H1 (cell line): ENCODE results near the gene FGFBP1. TPM values are rescaled to one million over a fixed set of nuclear protein-coding genes. Genes with fewer than 3 reads are reported as not detected.
"Not testable (repeated sequence)": the region's sequence is repeated elsewhere in the genome, so short reads cannot be mapped to it uniquely, and the experiment has no call there.

ENCODE experiments used
- CTCF ChIA-PET: fragments of 300-600 bp; sonication (Branson Sonifier 250); formaldehyde crosslinking; loops from one replicate; lab custom pipeline; 2021; ENCODE audit not compliant: partially characterized antibody; lab: Charles Lee
- POLR2A ChIA-PET: fragments of 300-600 bp; sonication (Branson Sonifier 250); formaldehyde crosslinking; loops from one replicate; lab custom pipeline; 2021; ENCODE audit warnings: inconsistent platforms; ENCODE audit not compliant: partially characterized antibody; lab: Charles Lee
- DNase-seq, 2 experiments: peaks; one replicate each; pipeline versions ENCODE4 v3.0.0 to v3.0.0-alpha.2; 2010 to 2022; ENCODE audit warnings: low spot score in 2 of 2, low read depth in 1 of 2, mixed read lengths in 1 of 2
- FAIRE-seq: peaks from 2 replicates; lab custom pipeline; 2011; peaks lifted over from hg19 to GRCh38; lab: Jason Lieb, UNC
- H2AFZ ChIP-seq: 2 replicates; pipeline ENCODE4 v1.8.1; 2012; ENCODE audit warnings: low read length, inconsistent platforms
- H2AK5ac ChIP-seq: 2 replicates; pipeline ENCODE4 v1.6.1; 2013; ENCODE audit warnings: low read depth, low read length
- H2BK120ac ChIP-seq: replicated peaks from 2 replicates; pipeline ENCODE3; 2013; ENCODE audit warnings: low read depth, low read length, inconsistent platforms
- H2BK12ac ChIP-seq: 2 replicates; pipeline ENCODE4 v1.6.1; 2013; ENCODE audit warnings: low read depth, low read length
- H2BK15ac ChIP-seq: 2 replicates; pipeline ENCODE4 v1.6.1; 2013; ENCODE audit warnings: low read length
- H2BK20ac ChIP-seq: 2 replicates; pipeline ENCODE4 v1.6.1; 2013; ENCODE audit warnings: low read length
- H2BK5ac ChIP-seq: 2 replicates; pipeline ENCODE4 v1.6.1; 2013; ENCODE audit warnings: low read depth, low read length
- H3K14ac ChIP-seq: 2 replicates; pipeline ENCODE4 v1.6.1; 2013; ENCODE audit warnings: inconsistent platforms; ENCODE audit not compliant: insufficient read length
- H3K18ac ChIP-seq: 2 replicates; pipeline ENCODE4 v1.6.1; 2013; ENCODE audit warnings: low read length; ENCODE audit errors: extremely low read depth
- H3K23ac ChIP-seq: 2 replicates; pipeline ENCODE4 v1.6.1; 2013; ENCODE audit warnings: inconsistent platforms; ENCODE audit not compliant: insufficient read length
- H3K23me2 ChIP-seq: 2 replicates; pipeline ENCODE4 v1.6.1; 2013; ENCODE audit warnings: low read depth, low read length
- H3K27ac ChIP-seq: 2 replicates; pipeline ENCODE4 v1.6.1; 2011; ENCODE audit warnings: low read depth, low read length, inconsistent platforms
- H3K27me3 ChIP-seq, 4 experiments: replicated peaks in 1 of 4; 1 replicate in 1 of 4; 2 replicates in 3 of 4; pipeline versions ENCODE4 v1.6.1 to v1.8.1; 2011 to 2013; ENCODE audit warnings: low read length in 3 of 4, mild to moderate bottlenecking in 3 of 4, inconsistent platforms in 2 of 4, mixed read lengths in 2 of 4, moderate library complexity in 1 of 4; ENCODE audit not compliant: control insufficient read depth in 3 of 4, insufficient read depth in 3 of 4; ENCODE audit errors: extremely low read depth in 1 of 4
- H3K36me3 ChIP-seq, 4 experiments: 2 replicates each; pipeline versions ENCODE4 v1.6.1 to v1.8.1; 2011 to 2013; ENCODE audit warnings: mild to moderate bottlenecking in 4 of 4, low read length in 3 of 4, moderate library complexity in 2 of 4, control low read depth in 1 of 4, inconsistent platforms in 1 of 4; ENCODE audit not compliant: insufficient read depth in 4 of 4, control insufficient read depth in 2 of 4
- H3K4ac ChIP-seq: replicated peaks from 2 replicates; pipeline ENCODE3; 2013; ENCODE audit warnings: low read length, low read depth, mixed read lengths, inconsistent platforms; ENCODE audit not compliant: insufficient read length
- H3K4me1 ChIP-seq, 4 experiments: replicated peaks in 1 of 4; 1 replicate in 1 of 4; 2 replicates in 3 of 4; pipeline versions ENCODE4 v1.6.1 to v1.8.1; 2011 to 2013; ENCODE audit warnings: low read length in 3 of 4, inconsistent platforms in 2 of 4, mixed read lengths in 1 of 4; ENCODE audit not compliant: insufficient read depth in 4 of 4, control insufficient read depth in 3 of 4
- H3K4me2 ChIP-seq, 2 experiments: 2 replicates each; pipeline versions ENCODE4 v1.6.1 to v1.8.1; 2011 to 2013; ENCODE audit warnings: low read depth in 2 of 2, low read length in 2 of 2, control low read depth in 1 of 2, inconsistent platforms in 1 of 2, mild to moderate bottlenecking in 1 of 2; ENCODE audit not compliant: insufficient read depth in 1 of 2
- H3K4me3 ChIP-seq, 4 experiments: fragments of 200-600, 300-600 bp in 1 of 4; sonication (generic), shearing (Covaris generic), sonication (Bioruptor Twin) in 1 of 4; 2 replicates each; pipeline versions ENCODE4 v1.5.1 to v1.8.1; 2011 to 2016; ENCODE audit warnings: low read length in 4 of 4, low read depth in 3 of 4, control low read depth in 2 of 4, inconsistent platforms in 2 of 4, mild to moderate bottlenecking in 2 of 4, mixed read lengths in 1 of 4, moderate library complexity in 1 of 4; ENCODE audit not compliant: insufficient read depth in 2 of 4; ENCODE audit errors: extremely low read depth in 1 of 4
- H3K56ac ChIP-seq: replicated peaks from 2 replicates; pipeline ENCODE3; 2013; ENCODE audit warnings: low read depth, mild to moderate bottlenecking, mixed read lengths, low read length, inconsistent platforms; ENCODE audit not compliant: insufficient read length
- H3K79me1 ChIP-seq: 2 replicates; pipeline ENCODE4 v1.6.1; 2013; ENCODE audit warnings: low read depth, low read length, control low read depth
- H3K79me2 ChIP-seq, 2 experiments: 2 replicates each; pipeline versions ENCODE4 v1.6.1 to v1.8.1; 2012 to 2013; ENCODE audit warnings: low read length in 2 of 2, mild to moderate bottlenecking in 2 of 2, inconsistent platforms in 1 of 2; ENCODE audit not compliant: insufficient read depth in 2 of 2, control insufficient read depth in 1 of 2
- H3K9ac ChIP-seq, 4 experiments: replicated peaks in 1 of 4; 1 replicate in 1 of 4; 2 replicates in 3 of 4; pipeline versions ENCODE4 v1.6.1 to v1.8.1; 2011 to 2013; ENCODE audit warnings: low read depth in 3 of 4, low read length in 3 of 4, control low read depth in 2 of 4, mild to moderate bottlenecking in 2 of 4, moderate library complexity in 2 of 4, inconsistent platforms in 1 of 4; ENCODE audit errors: extremely low read depth in 1 of 4
- H3K9me3 ChIP-seq, 2 experiments: 2 replicates each; pipeline versions ENCODE4 v1.6.1 to v1.8.1; 2012 to 2013; ENCODE audit warnings: mild to moderate bottlenecking in 2 of 2, moderate library complexity in 2 of 2, control low read depth in 1 of 2, inconsistent platforms in 1 of 2, low read depth in 1 of 2, low read length in 1 of 2, mixed read lengths in 1 of 2; ENCODE audit not compliant: insufficient read depth in 2 of 2
- H4K20me1 ChIP-seq, 2 experiments: replicated peaks in 1 of 2; 2 replicates each; pipeline versions ENCODE3 to v1.8.1; 2011 to 2013; ENCODE audit warnings: inconsistent platforms in 2 of 2, low read length in 2 of 2, mild to moderate bottlenecking in 1 of 2; ENCODE audit not compliant: insufficient read depth in 2 of 2, control insufficient read depth in 1 of 2
- H4K5ac ChIP-seq: 2 replicates; pipeline ENCODE4 v1.6.1; 2013; ENCODE audit warnings: low read length, low read depth, mixed read lengths, inconsistent platforms; ENCODE audit not compliant: insufficient read length
- H4K8ac ChIP-seq: 2 replicates; pipeline ENCODE4 v1.8.0; 2013; ENCODE audit warnings: mild to moderate bottlenecking, moderate library complexity, low read length, inconsistent platforms; ENCODE audit not compliant: insufficient read depth; ENCODE audit errors: extremely low read depth
- H4K91ac ChIP-seq: replicated peaks from 2 replicates; pipeline ENCODE3; 2013; ENCODE audit warnings: low read length, mixed read lengths, inconsistent platforms; ENCODE audit not compliant: insufficient read length
- WGBS, 2 experiments: shearing (Covaris generic) in 1 of 2; methylation state at CpG; one replicate each; pipeline versions ENCODE4 v1.1.6 to v1.1.7; 2013 to 2015; ENCODE audit warnings: low lambda C conversion rate in 2 of 2, mixed read lengths in 2 of 2, inconsistent platforms in 1 of 2, low coverage in 1 of 2, missing lambda C conversion rate in 1 of 2; ENCODE audit not compliant: insufficient replicate concordance in 2 of 2, insufficient coverage in 1 of 2, insufficient read length in 1 of 2; ENCODE audit errors: extremely low coverage in 1 of 2, missing lambda C conversion rate in 1 of 2; 5-methylcytosine and 5-hydroxymethylcytosine counted together
- polyA plus RNA-seq, 7 experiments: library from polyadenylated mRNA; depleted of rRNA in 3 of 7; stranded (reverse) in 5 of 7; unstranded in 2 of 7; fragments of >200 nt in 5 of 7; fragments of 200-250 nt in 2 of 7; gene quantifications; 1 replicate in 5 of 7; 2 replicates in 1 of 7; 4 replicates in 1 of 7; pipeline versions ENCODE4 v1.2.1 to v1.2.3, GENCODE V29; 2011 to 2013; ENCODE audit warnings: missing spikeins in 2 of 7, mixed read lengths in 2 of 7
- total RNA-seq: library from RNA; stranded (reverse); fragmentation: NEBNext Ultra II Directional; extraction: Animal tissue kit (Norgen Biotek cat#: 25700); gene quantifications from 2 replicates; pipeline ENCODE4 v1.2.1, GENCODE V29; 2021

Gene FGFBP1
- total and polyA plus RNA-seq, 2 of the 8 experiments (the other 6 are each of a cell fraction or from before 2014, with no cell fraction given), result 0.17 to 0.20 TPM

DNA sequence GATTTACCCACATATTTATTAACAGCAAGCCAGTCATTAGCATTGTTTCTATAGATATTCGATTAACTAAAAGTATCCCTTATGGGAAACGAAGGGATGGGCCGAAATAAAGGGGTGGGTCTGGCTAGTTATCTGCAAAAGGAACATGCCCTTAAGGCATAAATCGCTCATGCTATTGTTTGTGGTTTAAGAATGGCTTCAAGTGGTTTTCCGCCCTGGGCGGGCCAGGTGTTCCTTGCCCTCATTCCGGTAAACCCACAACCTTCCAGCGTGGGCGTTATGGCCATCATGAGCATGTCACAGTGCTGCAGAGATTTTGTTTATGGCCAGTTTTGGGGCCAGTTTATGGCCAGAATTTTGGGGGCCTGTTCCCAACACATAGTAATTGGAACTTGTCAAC is 22.2 kb downstream of the FGFBP1 start:
- H2BK20ac ChIP-seq, H2BK12ac ChIP-seq, H3K36me3 ChIP-seq, H4K5ac ChIP-seq, H2BK120ac ChIP-seq, H3K79me1 ChIP-seq, H2AK5ac ChIP-seq, H3K14ac ChIP-seq, H3K9ac ChIP-seq, H2BK5ac ChIP-seq, H2BK15ac ChIP-seq, H3K4me2 ChIP-seq, H3K9me3 ChIP-seq, H3K18ac ChIP-seq, H3K4ac ChIP-seq, H4K91ac ChIP-seq, H4K20me1 ChIP-seq, H3K56ac ChIP-seq, H2AFZ ChIP-seq, H3K27ac ChIP-seq, H4K8ac ChIP-seq, H3K79me2 ChIP-seq, FAIRE-seq, H3K23me2 ChIP-seq, H3K27me3 ChIP-seq, H3K23ac ChIP-seq, H3K4me3 ChIP-seq, DNase-seq, H3K4me1 ChIP-seq, POLR2A ChIA-PET: not testable (repeated sequence)
- CTCF ChIA-PET, result interaction anchor here (0.7 to 3.1 kb wide), 2 partner anchors 23 to 34 kb away, joined by 3 to 19 read pairs; partner anchors contain the start of gene FGFBP1
- 95% methylated on average over 9 of the region's 9 CpGs; no CpG with 5 or more reads in 1 of the 2 experiments for WGBS, 2 experiments
